Ectodermal cell (in vitro differentiated cells): ENCODE measurements around the gene RNF114.
A peak's percentile ranks its signal among the peaks of the same experiment; 100 is the strongest.

Source experiments
- H3K27ac ChIP-seq: 2 replicates; pipeline ENCODE4 v1.7.0; 2013; ENCODE audit warnings: mild to moderate bottlenecking, low read depth, low read length; ENCODE audit not compliant: insufficient read depth, poor library complexity, severe bottlenecking
- H3K27me3 ChIP-seq: 2 replicates; pipeline ENCODE4 v1.7.0; 2013; ENCODE audit warnings: mild to moderate bottlenecking, low read length; ENCODE audit not compliant: insufficient read depth, control insufficient read depth, poor library complexity, severe bottlenecking
- H3K36me3 ChIP-seq: one replicate; pipeline ENCODE4 v1.7.0; 2013; ENCODE audit warnings: low read length; ENCODE audit not compliant: control insufficient read depth, insufficient read depth
- H3K4me1 ChIP-seq: one replicate; pipeline ENCODE4 v1.7.0; 2013; ENCODE audit warnings: low read length; ENCODE audit not compliant: control insufficient read depth, insufficient read depth
- H3K4me3 ChIP-seq: 2 replicates; pipeline ENCODE4 v1.7.0; 2013; ENCODE audit warnings: low read depth, low read length, control low read depth; ENCODE audit not compliant: insufficient read depth
- H3K9me3 ChIP-seq: 2 replicates; pipeline ENCODE4 v1.7.0; 2013; ENCODE audit warnings: mild to moderate bottlenecking, low read length, moderate library complexity; ENCODE audit not compliant: control insufficient read depth
- WGBS, 2 experiments: methylation state at CpG; one replicate each; pipeline ENCODE4 v1.1.7; 2013; ENCODE audit warnings: missing lambda C conversion rate in 2 of 2; 5-methylcytosine and 5-hydroxymethylcytosine counted together

Gene RNF114

DNA sequence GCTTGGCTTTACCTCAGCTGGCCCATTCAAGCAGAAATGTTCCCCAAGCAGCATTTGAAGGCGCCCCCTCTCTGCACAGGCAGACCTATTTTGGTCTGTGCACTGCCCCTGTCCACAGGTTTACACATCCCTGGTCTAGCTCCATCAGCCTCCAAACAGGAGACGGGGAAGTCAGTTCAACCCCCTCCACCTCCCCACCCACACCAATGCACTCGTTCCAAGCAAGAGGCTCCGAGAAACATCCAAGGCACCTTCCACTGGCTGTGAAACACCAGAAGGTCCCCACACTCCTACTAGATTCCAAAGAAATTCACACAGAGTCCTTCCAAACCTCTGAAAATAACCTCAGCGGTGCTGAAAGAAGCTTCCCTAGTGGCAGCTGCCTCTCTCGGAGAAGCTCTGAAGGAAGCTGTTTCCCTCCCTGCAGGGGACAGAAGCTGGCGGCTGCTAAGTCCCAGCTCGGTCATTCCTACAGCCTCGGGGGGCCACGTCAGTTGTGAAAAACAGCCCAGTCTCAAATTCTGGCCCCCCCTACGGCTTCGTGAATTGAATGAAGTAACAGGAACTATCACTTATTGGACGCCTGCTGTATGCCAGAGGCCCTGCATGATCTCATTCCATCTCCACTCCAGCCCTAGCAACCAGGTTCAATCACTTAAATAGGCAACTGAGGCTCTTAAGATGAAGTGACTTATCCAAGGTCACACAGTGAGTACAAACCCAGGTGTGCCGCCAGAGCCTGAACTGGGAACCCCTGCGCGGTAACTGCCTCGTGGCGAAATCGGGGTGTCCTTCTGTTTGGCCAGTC is 21.7 kb upstream of the RNF114 start:
- 9 to 11% methylated on average over 19 of the region's 19 CpGs for WGBS, 2 experiments
- peaks cover 17% of the 10 kb centered on the region for H3K4me1 ChIP-seq
- no peaks in the 10 kb centered on the region for H3K9me3 ChIP-seq
- no peak overlapping the region for H3K27ac ChIP-seq
- H3K4me3 ChIP-seq = peak overlapping the region; percentile 96
- no peaks in the 10 kb centered on the region for H3K36me3 ChIP-seq
- no peaks in the 10 kb centered on the region for H3K27me3 ChIP-seq

DNA sequence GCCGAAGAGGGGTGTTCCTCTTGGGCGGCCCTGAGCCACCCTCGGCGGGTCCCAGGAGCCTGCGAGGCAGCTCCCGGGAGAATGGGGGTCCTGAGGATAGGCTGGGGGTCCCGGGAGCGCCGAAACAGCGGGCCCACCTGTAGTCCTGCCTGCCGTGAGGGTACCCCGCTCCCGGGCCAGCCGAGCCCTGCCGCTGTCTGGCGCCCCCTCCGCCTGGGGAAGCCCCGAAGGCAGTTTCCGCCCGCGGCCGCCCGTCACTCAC is 21.1 kb upstream of the RNF114 start:
- Histone ChIP-seq H3K9me3 (no peaks in the 10 kb centered on the region), H3K27ac (peak overlapping the region; percentile 99), H3K4me3 (peak overlapping the region; percentile 96), H3K27me3 (no peaks in the 10 kb centered on the region), H3K4me1 (peaks cover 15% of the 10 kb centered on the region), H3K36me3 (no peaks in the 10 kb centered on the region)
- 1% methylated on average over 23 of the region's 23 CpGs for WGBS, 2 experiments

DNA sequence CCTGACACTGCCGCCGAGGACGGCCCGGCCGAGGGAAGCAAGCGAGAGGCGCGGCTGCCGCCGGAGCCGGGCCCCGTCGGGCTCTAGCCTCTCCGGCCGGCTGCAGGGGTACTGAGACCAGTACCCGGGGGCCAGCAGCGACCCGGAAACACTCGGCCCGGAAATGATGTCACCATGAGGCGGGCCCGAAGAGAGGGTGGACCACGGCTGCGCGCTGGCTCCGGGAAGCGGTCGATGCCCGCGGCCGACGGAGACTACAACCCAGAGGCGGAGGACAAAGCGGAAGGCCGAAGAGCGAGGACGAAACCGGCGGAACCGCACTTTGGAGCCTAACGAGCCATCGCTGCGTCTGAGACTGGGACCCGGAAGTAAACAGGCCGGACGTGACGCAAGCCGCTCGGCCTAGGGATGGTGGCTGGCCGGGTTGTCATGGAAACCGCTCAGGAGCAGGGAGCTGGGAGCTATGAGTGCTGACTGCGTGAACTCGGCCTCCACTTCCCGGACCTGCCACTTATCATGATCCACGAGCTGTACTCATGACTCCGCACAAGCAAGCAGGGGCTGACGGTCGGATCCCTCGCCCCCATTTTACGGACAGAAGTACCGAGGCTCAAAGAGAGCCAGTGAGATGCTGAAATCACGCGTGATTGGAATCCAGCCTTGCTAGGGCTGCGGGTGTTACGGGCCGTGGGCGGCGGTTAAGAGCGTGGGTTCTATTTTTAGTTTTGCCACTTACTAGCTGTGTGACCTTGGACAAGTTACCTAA is 20.6 kb upstream of the RNF114 start, which contains the start of gene SPATA2:
SPATA2 (minus strand) TSS at position 150 of the 766 bp plus-strand sequence. CDS start 7,039 bp downstream, outside the sequence.
- Histone ChIP-seq H3K27ac (peak within 1 kb of the TSS; percentile 99), H3K4me3 (peak within 1 kb of the TSS; percentile 96), H3K9me3 (no peaks in the 10 kb centered on the region), H3K27me3 (no peaks in the 10 kb centered on the region), H3K36me3 (no peaks in the 10 kb centered on the region), H3K4me1 (peaks cover 10% of the 10 kb centered on the region)
- WGBS, 2 experiments = 1% methylated on average over 69 of the region's 69 CpGs

DNA sequence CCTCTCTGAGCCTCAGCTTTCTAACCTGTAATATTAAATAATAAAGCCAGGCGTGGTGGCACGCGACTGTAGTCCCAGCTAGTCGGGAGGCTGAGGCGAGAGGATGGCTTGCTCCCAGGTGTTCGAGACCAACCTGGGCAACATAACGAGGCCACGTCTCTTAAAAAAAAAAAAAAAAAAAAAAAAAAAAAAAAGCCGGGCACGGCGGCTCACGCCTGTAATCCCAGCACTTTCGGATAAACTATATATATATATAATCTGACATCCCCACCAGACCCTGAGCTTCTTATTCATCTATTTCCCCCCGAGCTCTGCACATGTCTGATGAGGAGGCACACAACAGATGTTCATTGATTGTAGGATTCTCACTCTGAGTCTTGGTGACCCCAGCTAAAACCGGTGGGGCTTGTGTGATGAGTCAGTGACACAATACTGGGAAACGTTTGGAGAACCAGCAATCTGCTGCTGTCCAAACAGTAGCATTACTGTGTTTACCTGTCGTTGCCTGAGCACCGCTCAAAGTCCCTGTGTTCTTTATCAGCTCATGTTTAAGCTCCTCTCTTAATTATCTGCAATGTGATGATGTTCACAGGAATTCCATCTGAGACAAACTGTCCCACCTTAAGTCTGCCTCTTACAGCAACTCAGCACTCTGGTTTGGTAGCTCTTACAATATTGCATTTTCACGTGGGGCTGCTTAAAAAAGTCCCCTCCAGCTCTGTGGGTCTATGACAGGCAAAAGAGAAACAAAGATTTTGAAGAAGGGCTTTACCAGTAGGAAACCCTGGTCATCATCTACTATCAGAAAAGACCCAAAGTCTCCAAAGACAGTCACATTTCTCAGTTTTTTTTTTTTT is 19.8 kb upstream of the RNF114 start:
- peak overlapping the region; percentile 96 for H3K4me3 ChIP-seq
- no peaks in the 10 kb centered on the region for H3K27me3 ChIP-seq
- peaks cover 10% of the 10 kb centered on the region for H3K4me1 ChIP-seq
- H3K36me3 ChIP-seq = no peaks in the 10 kb centered on the region
- 65 to 71% methylated on average over 14 to 18 of the region's 19 CpGs for WGBS, 2 experiments
- no peaks in the 10 kb centered on the region for H3K9me3 ChIP-seq
- H3K27ac ChIP-seq = peak overlapping the region; percentile 99

DNA sequence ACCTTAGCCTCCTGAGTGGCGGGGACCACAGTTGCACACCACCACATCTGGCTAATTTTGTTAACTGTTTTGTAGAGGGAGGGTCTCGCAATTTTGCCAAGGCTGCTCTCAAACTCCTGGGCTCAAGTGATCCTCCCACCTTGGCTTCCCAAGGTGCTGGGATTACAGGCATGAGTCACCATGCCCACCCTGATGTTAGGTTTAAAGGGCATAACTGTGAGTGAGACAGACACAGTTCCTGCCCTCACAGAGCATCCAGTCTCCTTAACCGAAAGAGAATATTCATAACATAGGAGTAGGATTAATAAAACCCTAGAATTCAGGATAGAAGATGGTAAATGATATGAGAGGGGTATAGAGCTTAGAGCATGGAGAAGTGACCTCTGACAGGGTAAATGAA is 17.8 kb upstream of the RNF114 start:
- Histone ChIP-seq H3K9me3 (no peaks in the 10 kb centered on the region), H3K27ac (no peak overlapping the region), H3K4me3 (no peak overlapping the region), H3K27me3 (no peaks in the 10 kb centered on the region), H3K4me1 (peaks cover 10% of the 10 kb centered on the region), H3K36me3 (no peaks in the 10 kb centered on the region)
- WGBS, 2 experiments = 90 to 97% methylated on average over 3 of the region's 3 CpGs

DNA sequence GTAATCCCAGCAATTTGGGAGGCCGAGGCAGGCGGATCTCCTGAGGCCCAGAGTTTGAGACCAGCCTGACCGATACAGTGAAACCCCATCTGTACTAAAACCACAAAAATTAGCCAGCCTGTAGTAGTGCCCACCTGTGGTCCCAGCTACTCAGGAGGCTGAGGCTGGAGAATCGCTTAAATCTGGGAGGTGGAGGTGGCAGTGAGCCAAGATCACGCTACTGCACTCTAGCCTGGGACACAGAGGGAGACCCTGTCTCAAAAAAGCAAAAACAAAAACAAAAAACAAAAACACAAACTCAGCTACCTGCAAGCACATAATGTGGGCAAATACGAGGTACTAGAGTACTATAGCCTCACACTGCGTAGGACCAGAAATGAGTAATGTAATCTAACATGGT is 17.2 kb upstream of the RNF114 start:
- Histone ChIP-seq H3K27me3 (no peaks in the 10 kb centered on the region), H3K9me3 (no peaks in the 10 kb centered on the region), H3K4me1 (peaks cover 4% of the 10 kb centered on the region), H3K27ac (no peak overlapping the region), H3K36me3 (no peaks in the 10 kb centered on the region), H3K4me3 (no peak overlapping the region)
- WGBS, 2 experiments = 72 to 73% methylated on average over 7 of the region's 7 CpGs

DNA sequence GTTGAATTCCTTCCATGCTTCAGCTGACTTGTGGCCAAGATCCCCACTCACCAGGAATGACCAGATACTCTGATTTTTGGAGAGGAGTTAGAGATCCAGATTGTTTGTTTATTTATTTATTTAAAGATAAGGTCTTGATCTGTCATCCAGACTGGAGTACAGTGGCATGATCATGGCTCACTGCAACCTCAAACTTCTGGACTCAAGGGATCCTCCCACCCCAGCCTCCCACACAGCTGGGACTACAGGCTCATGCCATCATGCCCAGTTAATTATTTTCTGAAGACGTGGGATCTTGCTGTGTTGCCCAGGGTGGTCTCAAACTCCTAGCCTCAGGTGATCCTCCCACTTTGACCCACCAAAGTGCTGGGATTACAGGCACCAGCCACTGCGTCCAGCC is 16.7 kb upstream of the RNF114 start:
- Histone ChIP-seq H3K27me3 (no peaks in the 10 kb centered on the region), H3K9me3 (no peaks in the 10 kb centered on the region), H3K4me1 (no peaks in the 10 kb centered on the region), H3K36me3 (no peaks in the 10 kb centered on the region), H3K4me3 (no peak overlapping the region), H3K27ac (no peak overlapping the region)
- 85 to 96% methylated on average over 1 to 2 of the region's 2 CpGs for WGBS, 2 experiments

DNA sequence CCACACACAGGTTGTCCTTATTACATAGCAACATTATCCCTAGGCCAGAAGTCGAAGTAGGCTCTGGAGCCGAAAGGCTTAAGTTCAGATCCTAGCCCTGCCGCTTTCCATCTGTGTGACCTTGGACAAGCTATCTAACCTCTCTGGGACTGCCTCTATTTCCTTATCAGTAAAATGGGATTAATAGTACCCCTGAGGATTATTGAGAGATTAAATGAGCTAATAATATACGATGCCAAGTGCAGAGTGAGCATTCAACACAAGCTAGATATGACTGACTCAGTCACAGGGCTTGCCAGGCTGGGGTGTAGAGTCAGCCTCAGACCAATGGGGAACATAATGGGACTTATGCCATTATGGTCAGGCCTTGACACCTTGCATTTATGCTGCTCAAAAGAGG is 11.9 kb upstream of the RNF114 start:
- WGBS, 2 experiments = 94 to 95% methylated on average over 4 of the region's 4 CpGs
- no peak overlapping the region for H3K27ac ChIP-seq
- H3K4me1 ChIP-seq = no peaks in the 10 kb centered on the region
- H3K27me3 ChIP-seq = no peaks in the 10 kb centered on the region
- H3K36me3 ChIP-seq = no peaks in the 10 kb centered on the region
- no peak overlapping the region for H3K4me3 ChIP-seq
- H3K9me3 ChIP-seq = no peaks in the 10 kb centered on the region

DNA sequence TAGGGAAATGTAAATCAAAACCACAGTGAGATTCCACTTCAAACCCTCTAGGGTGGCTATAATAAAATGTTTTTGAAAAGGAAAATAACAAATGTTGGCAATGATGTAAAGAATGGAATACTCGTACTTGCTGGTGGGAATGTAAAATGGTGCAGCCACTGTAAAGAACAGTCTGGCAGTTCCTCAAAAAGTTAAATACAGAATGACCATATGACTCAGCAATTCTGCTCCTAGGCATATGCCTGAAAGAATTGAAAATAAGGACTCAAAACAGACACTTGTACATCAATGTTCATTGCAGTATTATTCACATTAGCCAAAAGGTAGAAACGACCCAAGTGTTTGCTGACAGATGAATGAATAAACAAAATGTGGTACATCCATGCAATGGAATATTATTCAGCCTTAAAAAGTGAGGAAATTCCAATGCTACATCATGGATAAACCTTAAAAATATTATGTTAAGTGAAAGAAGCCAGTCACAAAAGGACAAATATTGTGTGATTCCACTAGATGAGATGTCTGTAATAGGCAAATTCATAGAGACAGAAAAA is 10.2 kb upstream of the RNF114 start:
- Histone ChIP-seq H3K27me3 (no peaks in the 10 kb centered on the region), H3K4me1 (no peaks in the 10 kb centered on the region), H3K4me3 (no peak overlapping the region), H3K9me3 (no peaks in the 10 kb centered on the region), H3K27ac (no peak overlapping the region), H3K36me3 (no peaks in the 10 kb centered on the region)
- WGBS, 2 experiments = 89 to 90% methylated on average over 2 of the region's 2 CpGs
